NCI-H774 (cell line): Measurements from ENCODE around the gene LDLRAD4.
"Not testable (repeated sequence)": the region's sequence is repeated elsewhere in the genome, so short reads cannot be mapped to it uniquely, and the experiment has no call there.

Experiments
- DNase-seq: peaks from one replicate; lab custom pipeline; 2025; lab: John Stamatoyannopoulos, UW

Gene LDLRAD4

DNA sequence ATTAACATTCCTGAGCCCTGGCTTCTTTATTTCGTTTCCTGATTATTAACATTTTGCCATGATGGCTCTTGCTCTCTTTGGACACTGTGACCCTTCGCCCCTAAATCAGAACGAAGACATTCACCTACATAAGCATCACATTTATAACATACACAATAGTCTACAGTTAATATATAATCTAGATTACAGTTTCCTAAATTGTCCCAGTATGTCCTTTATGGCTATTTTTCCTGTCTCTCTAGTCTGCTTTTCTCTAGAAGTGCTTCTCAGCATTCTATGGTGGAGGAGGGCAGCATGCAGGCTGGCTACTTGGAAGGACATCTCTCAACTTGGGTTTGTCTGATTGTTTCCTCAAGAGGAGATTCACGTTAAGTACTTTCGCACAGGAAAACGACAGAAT is 457.9 kb downstream of the LDLRAD4 start:
- no peak for DNase-seq

DNA sequence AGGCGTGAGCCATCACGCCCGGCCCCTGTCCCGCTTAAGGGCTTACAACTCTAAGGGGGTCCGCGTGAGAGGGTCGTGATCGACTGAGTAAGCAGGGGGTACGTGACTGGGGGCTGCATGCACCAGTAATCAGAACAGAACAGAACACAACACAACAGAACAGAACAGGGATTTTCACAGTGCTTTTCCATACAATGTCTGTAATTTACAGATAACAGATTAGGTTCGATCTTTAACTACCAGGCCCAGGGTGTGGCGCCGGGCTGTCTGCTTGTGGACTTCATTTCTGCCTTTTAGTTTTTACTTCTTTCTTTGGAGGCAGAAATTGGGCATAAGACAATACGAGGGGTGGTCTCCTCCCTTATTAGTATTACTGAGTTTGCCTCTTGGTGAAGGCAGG is 458.8 kb downstream of the LDLRAD4 start:
- not testable (repeated sequence) for DNase-seq

DNA sequence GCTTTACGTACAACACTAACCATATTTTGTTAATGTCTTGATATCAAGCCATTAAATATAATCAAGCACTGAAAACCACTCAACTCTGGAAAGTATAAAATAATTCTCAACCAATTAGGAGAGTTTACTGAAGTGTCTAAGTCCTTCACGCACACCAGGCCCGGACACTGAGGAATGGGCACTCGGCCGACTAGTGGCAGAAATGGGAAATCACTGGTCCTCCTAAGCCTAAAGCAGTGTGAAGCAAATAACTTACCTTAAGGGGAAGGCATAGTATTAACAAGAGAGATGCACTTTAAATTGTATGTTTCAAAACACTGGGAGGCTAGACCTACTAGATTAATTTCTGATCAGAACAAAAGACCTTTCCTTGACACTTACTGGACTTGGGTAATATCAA is 462.1 kb downstream of the LDLRAD4 start:
- no peak for DNase-seq

DNA sequence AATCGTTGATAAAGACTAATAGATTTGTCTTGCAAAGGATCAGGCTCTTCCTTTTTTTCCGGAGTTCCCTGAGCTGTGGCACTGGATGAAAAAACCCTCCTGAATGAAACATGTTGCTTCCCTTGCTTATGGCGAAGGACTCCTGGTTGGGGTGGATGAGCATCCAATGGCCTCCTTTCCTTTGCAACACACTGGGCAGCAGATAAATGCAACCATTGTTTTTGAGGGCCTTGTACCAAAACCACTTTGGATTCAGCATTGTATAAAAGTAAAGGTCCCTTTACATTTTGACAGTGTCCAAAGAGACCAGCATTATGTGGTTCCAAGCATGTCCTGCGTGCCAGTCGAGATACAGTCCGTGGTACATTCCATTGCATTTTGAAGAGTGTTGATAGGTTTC is 463.1 kb downstream of the LDLRAD4 start:
- DNase-seq: no peak

DNA sequence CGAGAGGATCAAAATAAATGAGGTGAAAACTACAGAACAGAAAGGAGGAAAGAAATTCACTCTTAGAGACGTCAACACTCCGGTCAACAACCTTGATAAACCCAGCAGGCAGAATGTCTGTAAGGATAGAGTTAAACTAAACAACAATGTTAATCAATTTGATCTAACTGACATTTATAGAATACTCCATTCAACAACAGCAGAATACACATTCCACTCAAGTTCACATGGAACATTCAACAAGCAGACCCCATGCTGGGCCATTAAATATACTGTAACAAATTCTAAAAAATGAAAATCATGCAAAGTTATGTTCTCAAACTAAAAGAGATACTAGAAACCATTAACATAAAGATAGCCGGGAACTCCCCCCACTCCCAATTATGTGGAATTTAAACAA is 466.0 kb downstream of the LDLRAD4 start:
- no peak for DNase-seq

DNA sequence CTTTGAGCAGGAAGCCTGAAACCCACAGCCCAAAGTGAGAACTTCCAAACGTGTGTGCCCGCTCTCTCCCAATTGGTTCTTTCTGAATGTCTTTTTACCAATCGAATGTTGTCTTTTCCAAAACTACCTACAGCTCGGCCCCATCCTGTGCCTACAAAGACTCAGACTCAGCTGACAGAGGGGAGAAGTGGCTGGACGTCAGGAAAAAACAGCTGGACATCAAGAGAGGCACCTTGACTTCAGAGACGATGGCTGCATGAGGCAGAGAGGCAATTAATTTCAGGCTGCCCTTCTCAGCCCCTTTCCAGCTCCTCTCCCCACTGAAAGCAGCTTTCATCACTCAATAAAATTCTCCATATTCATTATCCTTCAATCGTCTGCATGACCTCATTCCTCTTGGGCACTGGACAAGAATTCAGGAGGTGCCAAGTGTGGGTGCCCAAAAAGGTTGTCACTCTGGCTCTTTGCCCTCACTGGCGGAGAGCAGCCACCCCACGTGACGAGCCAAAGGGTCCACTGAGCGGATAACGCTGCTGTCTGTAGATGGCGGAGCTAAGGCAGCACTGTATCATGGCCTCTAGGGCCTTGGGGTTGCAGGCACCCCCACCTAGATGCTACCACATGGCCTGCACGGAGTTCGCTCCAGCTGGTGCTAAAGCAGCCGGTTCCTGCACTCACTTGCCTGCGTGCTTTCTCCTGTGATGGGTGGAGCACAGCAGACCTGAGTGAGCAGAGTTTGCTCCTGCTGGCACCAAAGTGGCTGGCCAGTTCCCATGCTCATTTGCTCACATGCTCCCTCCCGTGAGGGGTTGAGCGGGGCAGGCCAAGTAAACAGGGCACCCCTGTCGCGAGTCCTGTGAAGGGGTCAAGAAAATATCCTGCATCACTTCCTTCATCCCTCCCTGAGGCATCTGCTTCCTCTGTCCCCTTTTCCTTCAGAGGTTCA is 469.9 kb downstream of the LDLRAD4 start:
- DNase-seq: no peak

DNA sequence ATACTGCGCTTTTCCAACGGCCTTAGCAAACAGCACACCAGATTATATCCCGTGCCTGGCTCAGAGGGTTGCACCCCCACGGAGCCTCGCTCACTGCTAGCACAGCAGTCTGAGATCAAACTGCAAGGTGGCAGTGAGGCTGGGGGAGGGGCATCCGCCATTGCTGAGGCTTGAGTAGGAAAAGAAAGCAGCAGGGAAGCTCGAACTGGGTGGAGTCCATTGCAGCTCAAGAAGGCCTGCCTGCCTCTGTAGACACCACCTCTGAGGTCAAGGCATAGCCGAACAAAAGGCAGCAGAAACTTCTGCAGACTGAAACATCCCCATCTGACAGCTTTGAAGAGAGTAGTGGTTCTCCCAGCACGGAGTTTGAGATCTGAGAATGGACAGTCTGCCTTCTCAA is 471.5 kb downstream of the LDLRAD4 start:
- DNase-seq: not testable (repeated sequence)

DNA sequence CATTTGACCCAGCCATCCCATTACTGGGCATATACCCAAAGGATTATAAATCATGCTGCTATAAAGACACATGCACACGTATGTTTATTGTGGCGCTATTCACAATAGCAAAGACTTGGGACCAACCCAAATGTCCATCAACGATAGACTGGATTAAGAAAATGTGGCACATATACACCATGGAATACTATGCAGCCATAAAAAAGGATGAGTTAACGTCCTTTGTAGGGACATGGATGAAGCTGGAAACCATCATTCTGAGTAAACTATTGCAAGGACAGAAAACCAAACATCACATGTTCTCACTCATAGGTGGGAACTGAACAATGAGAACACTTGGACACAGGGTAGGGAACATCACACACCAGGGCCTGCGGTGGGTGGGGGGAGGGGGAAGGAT is 476.8 kb downstream of the LDLRAD4 start:
- DNase-seq: not testable (repeated sequence)

DNA sequence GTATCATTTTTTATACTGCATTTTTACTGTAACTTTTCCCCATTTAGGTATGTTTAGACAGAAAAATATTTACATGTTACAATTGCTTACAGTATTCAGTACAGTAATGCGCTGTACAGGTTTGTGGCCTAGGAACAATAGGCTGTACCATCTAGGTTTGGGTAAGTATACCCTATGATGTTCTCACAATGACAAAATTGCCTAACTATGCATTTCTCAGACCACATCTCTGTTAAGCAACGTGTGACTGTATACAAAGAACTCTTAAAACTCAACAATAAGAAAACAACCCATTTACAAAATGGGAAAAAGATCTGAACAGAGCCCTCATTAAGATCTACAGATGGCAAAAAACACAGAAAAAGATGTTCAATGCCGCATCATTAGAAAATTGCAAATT is 478.4 kb downstream of the LDLRAD4 start:
- DNase-seq: no peak

DNA sequence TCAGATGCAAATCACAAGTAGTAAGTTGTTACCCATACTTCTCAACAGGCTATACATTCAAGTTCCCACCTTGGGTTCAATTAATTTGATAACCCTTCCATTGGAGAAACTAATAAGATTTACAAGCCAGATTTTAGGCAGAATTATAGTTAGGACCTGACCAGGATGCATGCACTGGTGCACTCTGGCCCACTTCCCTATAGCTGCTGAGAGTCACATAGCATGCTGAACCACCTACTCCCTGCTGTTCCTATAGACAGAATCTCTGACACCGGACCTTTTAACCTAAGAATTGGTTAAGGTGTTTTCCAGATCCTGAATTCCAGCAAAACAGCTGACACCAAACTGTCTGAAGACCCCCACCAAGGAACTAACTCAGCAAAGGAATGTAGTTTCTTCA is 481.6 kb downstream of the LDLRAD4 start:
- no peak for DNase-seq
